PC-9 (cell line): ENCODE measurements around the gene DIP2C.

Source experiments
- EZH2 ChIP-seq: fragments of 200-600 bp; sonication (generic); IDR thresholded peaks from 2 replicates; pipeline ENCODE4 v1.8.0; 2017; ENCODE audit warnings: antibody characterized with exemption, low read depth
- TF ChIP-seq, protein P1 (sequence below): fragments of 200-600 bp; sonication (generic); conservative IDR thresholded peaks from 2 replicates; pipeline ENCODE4 v1.6.1; 2017; ENCODE audit warnings: mixed run types, antibody characterized with exemption, mild to moderate bottlenecking, moderate library complexity

DNA sequence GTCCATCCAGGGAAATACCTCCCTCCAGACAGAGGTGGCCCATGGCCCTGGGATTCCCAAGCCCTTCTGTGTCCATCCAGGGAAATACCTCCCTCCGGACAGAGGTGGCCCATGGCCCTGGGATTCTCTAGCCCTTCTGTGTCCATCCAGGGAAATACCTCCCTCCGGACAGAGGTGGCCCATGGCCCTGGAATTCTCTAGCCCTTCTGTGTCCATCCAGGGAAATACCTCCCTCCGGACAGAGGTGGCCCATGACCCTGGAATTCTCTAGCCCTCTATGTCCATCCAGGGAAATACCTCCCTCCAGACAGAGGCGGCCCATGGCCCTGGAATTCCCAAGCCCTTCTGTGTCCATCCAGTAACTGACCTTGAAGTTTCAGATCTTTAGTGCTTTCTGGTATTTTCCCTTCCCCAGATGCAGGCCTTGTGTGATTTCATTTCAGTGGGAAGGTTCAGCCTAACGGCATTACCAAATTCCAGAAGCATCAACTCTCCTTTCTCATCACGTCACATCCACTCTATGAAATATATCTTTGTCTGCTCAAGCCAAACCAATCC is 28.8 kb upstream of the DIP2C start:
- TF ChIP-seq, protein P1, sequence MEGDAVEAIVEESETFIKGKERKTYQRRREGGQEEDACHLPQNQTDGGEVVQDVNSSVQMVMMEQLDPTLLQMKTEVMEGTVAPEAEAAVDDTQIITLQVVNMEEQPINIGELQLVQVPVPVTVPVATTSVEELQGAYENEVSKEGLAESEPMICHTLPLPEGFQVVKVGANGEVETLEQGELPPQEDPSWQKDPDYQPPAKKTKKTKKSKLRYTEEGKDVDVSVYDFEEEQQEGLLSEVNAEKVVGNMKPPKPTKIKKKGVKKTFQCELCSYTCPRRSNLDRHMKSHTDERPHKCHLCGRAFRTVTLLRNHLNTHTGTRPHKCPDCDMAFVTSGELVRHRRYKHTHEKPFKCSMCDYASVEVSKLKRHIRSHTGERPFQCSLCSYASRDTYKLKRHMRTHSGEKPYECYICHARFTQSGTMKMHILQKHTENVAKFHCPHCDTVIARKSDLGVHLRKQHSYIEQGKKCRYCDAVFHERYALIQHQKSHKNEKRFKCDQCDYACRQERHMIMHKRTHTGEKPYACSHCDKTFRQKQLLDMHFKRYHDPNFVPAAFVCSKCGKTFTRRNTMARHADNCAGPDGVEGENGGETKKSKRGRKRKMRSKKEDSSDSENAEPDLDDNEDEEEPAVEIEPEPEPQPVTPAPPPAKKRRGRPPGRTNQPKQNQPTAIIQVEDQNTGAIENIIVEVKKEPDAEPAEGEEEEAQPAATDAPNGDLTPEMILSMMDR, result no peak
- TF ChIP-seq EZH2, result no peak
